ENCODE results near the gene IGSF3.

GRCh38 chr1:116698244-116698595 lies 30.7 kb upstream of the IGSF3 start:
- no peak for TF ChIP-seq SUZ12 (IDR thresholded peaks at IDR 0.05; ENCODE audit: extremely low read depth, insufficient read depth, insufficient read length)
- TF ChIP-seq YY1 (IDR thresholded peaks at IDR 0.05; ENCODE audit: insufficient read depth, insufficient read length): no peak

Data from NT2/D1 (cell line).